Nucleus accumbens (tissue), 56 donors: ENCODE data around the gene IGF1.

ENCODE experiments used
- DNase-seq, 56 donors: peaks; one replicate each; lab custom pipeline; 2025; lab: John Stamatoyannopoulos, UW

IGF1 gene

GRCh38 chr12:102433304-102433703 lies 47.1 kb downstream of the IGF1 start:
- no peak for DNase-seq

DNA sequence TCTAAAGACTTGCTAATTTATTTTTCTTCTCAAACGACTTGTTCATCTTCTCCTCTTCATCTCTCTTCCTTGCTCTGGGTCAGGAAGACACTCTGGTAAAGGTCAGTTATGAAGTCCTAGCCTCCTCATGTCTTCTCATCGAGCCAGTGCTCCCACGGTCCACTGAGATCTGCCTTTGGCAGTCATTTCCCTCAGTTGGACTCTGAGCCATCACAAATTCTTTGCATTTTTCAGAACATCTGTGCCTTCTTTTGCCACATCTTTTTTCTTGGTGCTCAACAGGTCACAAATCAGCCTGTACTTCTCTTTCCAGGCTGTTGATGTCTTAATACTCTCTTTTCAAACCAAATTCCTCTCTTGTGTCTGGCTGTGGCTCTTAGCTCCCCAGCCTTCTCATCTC lies 49.7 kb downstream of the IGF1 start:
- DNase-seq: no peak

GRCh38 chr12:102429211-102430154 lies 50.9 kb downstream of the IGF1 start:
- no peak for DNase-seq

DNA sequence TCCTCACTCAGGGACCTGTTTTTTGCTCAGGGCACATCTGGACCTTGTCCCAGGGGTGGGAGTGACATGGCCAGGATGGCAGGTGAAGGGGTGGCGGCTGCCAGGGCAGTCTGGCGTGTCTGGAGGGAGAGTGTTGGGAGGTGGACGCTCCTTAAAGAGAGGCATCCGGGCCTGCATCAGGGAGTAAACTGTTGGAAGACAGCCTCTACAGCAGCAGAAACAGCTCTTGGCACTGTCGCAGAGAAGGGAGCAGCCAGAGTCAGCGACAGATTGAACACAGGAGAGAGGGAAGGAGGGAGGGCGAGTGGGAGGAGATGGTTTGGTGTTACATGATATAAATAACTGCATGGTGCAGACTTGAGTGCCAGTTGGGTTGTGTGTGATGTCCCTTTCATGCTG lies 52.8 kb downstream of the IGF1 start:
- peak in 3 of 56 donors; percentile 0 to 1 (median 0) for DNase-seq

- no peak for DNase-seq
Observed at GRCh38 chr12:102426599-102427542, 53.5 kb downstream of the IGF1 start.

DNA sequence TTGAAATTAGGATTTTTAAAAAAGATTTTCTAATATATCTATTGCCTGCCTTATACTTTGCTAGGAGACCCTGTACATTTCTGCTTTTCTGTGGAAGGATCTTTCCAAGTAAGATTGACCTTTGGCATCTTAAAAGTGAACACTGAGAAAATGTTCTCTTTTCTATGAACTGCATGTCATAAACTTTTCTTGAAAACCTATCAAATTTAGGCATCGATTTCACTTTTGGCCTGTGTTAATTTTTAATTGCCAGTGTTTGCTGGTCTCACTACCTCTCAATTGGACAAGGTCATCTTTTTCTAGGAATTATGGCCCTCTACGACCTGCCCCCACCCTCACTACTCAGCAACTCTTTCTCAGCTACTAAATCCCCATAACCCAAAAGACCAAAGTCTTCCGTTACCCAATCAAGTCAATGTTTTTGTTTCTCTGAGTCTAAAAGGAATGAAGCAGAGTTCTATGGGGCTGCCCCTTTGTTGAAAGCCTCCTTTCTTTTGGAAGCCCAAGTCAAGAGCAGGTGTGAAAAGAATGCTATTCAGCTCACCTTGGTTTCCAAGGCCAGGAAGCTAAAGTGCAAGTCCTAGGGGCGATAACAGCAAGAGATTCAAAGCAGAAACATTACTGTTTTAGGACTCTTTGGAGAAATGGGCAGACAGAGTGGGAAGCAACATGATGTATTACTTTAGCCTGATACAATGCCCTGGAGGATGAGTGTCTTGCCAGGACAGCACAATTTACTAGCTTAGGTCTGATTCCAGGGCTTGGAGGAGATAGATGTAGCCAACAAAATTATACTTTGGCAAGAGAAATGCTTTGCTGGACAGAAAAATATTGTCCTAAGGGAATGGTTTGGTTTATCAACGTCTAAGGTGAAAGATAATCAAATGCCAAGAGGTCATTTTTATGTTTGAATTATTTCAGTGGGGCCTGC lies 55.0 kb downstream of the IGF1 start:
- no peak for DNase-seq

DNA sequence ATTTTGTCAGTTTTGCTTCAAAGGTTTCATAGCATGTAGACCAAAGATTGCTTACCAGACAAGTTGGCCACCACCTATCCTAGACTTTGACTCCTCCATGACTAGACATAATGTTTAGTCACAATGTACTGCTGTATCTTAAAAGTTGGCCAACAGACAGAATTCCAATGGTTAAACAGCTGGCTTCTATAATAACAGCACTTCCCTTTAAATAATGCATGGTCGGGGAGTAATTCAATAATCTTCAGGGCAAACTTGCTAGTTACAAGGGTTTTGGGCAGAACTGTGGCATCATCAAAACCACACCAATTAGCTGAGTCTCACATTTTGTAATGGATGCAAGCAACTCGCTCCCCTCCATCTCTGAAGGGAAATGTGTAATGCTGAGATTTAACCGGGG lies 56.9 kb downstream of the IGF1 start:
- no peak for DNase-seq

DNA sequence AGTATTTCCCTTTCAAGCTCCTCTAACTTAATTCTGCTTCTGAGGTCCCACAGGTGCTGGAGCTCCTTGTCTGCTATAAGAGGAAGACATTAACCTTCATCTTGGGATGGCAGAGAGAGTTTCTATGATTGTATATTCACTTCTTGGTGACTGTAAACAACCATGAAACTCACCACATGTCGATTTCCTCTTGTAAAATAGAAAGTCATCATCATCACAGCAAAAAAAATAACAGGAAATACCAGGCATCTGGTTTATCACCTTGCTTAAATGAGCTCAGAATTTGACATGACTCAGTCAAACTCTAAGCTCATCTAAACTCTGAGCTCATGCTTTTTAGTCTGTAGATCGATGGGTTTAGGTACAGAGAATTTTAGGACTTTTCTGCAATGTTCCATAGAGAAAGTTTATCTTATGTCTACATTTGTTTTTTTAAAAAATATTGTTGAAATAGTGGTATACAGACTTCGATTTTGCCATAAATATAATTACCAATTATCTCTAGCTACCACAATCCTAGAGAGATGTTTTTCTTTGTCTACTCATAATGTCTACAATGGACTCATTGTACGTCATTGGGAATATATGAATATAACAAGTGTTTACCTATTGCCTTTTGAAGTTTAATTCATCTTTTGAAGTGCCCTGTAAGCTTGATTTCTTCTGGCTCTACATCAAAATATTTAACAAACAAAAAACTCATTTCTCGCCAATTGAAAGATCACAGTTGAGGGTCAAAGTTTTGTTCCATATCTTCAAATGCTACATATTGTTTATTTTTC lies 58.4 kb downstream of the IGF1 start:
- no peak for DNase-seq

DNA sequence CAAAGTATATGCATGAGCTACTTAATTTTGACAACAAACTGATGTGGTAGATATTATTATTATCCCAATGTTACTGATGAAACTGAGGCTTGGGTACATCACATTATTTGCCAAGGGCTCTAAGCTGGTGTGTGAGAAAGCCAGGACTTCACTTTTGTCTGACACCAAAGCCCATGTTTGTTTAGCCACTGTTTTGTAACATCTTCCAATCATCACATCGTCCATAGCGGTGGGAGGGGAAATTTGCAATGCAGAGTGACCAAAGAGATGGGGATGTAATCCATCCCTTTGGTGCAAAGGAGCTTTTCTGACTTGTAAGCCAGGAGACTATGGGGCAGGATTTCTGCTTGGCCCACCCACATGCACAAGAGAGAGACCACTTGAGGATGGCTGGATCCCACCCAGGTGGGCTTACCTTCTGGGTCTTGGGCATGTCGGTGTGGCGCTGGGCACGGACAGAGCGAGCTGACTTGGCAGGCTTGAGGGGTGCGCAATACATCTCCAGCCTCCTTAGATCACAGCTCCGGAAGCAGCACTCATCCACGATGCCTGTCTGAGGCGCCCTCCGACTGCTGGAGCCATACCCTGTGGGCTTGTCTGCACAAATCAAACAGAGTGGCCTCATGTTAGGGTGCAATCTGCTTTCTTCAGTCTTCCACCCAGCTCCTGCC lies 61.1 kb downstream of the IGF1 start:
- DNase-seq: no peak

- DNase-seq: no peak
Observed at GRCh38 chr12:102417055-102417454, 63.3 kb downstream of the IGF1 start.

- no peak for DNase-seq
Observed at GRCh38 chr12:102415515-102415914, 64.8 kb downstream of the IGF1 start.

DNA sequence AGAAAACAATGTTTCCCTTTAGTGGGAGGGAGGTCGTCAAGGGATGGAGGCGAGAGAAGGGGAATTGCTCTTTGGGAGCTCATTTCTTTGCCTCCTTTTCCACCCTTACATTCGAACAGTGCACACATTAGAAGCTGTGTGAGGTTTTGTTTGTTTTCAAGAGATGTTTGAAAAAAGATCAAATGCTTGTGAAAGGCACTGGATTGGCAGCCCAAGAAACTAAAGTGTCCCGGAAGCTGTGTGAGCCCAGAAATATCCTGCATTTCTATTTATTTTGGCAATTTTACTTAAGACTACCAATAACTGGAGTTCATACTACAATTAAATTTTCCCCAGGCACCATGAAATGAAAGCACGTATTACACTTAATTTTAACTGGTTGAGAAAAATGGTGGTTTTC lies 67.0 kb downstream of the IGF1 start:
- no peak for DNase-seq

DNA sequence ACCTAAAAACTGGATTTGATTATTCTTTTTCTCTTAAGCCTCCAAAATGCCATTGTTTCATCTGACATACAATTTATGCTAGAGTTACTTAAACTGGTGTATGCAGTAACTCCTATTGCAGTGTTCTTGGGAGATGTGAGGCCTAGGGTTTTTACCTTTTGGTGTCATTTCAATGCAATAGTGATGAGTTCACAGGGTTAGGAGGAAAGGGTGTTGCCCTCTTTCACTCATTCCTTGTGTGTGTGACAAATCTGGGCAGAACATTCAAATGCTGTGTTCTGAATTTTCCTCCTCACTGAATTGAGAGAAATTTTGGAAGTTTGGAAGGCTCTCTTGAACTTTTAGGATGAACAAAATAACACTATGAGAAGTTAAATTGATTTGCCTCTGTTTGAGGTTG lies 69.9 kb downstream of the IGF1 start:
- no peak for DNase-seq

- DNase-seq: no peak
Observed at GRCh38 chr12:102408487-102409297, 71.7 kb downstream of the IGF1 start.

GRCh38 chr12:102407776-102408486 lies 72.4 kb downstream of the IGF1 start:
- no peak for DNase-seq

GRCh38 chr12:102406033-102406584 lies 74.3 kb downstream of the IGF1 start:
- peak in 48 of 56 donors; percentile 1 to 85 (median 40) for DNase-seq

GRCh38 chr12:102401087-102401486 lies 79.3 kb downstream of the IGF1 start:
- no peak for DNase-seq
